HCT116 (cell line): ENCODE measurements around the gene EHF. TPM values are rescaled to one million over a fixed set of nuclear protein-coding genes. Genes with fewer than 3 reads are reported as not detected.

Experiments
- ATAC-seq: fragments of 200-7000 bp; cut with Tn5 transposase; 2 replicates; pipeline ENCODE4 v1.9.1; 2020; ENCODE audit warnings: mild to moderate bottlenecking, moderate library complexity
- BruUV-seq: library from RNA; stranded (reverse); fragments of 400-500 nt; replicated peaks from 2 replicates; lab custom pipeline; 2021; lab: Mats Ljungman, UMichigan
- CTCF ChIA-PET: fragments of 300-600 bp; sonication (Branson Sonifier 250); formaldehyde crosslinking; loops from one replicate; lab custom pipeline; 2021; ENCODE audit warnings: antibody characterized with exemption; lab: Charles Lee
- POLR2A ChIA-PET: fragments of 300-600, 350-600 bp; sonication (Branson Sonifier 250); formaldehyde crosslinking; loops from one replicate; lab custom pipeline; 2021; ENCODE audit warnings: antibody characterized with exemption; lab: Charles Lee
- RAD21 ChIA-PET, 2 experiments: fragments of 300-600 bp; sonication (Branson Sonifier 250); formaldehyde crosslinking; loops; one replicate each; lab custom pipeline; 2023; ENCODE audit warnings: low total read pairs in 2 of 2; ENCODE audit not compliant: uncharacterized antibody in 2 of 2, unreplicated experiment in 2 of 2, low non-redundant PET in 1 of 2; lab: Charles Lee
- DNase-seq: peaks from one replicate; pipeline ENCODE4 v3.0.0-alpha.2; 2010; ENCODE audit warnings: low read depth, low spot score
- H2AFZ ChIP-seq: fragments of 200-600 bp; shearing (Covaris generic), sonication (generic); 2 replicates; pipeline ENCODE4 v1.6.1; 2017; ENCODE audit warnings: low read depth, mixed run types, mixed read lengths, antibody characterized with exemption, low read length; ENCODE audit not compliant: poor library complexity, severe bottlenecking
- H3K27ac ChIP-seq: 2 replicates; pipeline ENCODE4 v1.5.1; 2012; ENCODE audit warnings: low read depth, low read length
- H3K27me3 ChIP-seq: fragments of 200-600 bp; sonication (generic); 2 replicates; pipeline ENCODE4 v1.6.1; 2016; ENCODE audit warnings: mixed run types, low read length, mixed read lengths; ENCODE audit not compliant: insufficient read depth
- H3K36me3 ChIP-seq, 2 experiments: fragments of 200-500 bp in 1 of 2; fragments of 200-600 bp in 1 of 2; sonication (Bioruptor generic) in 1 of 2; sonication (generic) in 1 of 2; 2 replicates each; pipeline versions ENCODE4 v1.5.1 to v1.6.1; 2014 to 2016; ENCODE audit warnings: low read length in 2 of 2, inconsistent platforms in 1 of 2, mixed read lengths in 1 of 2, mixed run types in 1 of 2; ENCODE audit not compliant: insufficient read depth in 2 of 2, control insufficient read depth in 1 of 2
- H3K4me1 ChIP-seq, 2 experiments: fragments of 200-600 bp in 1 of 2; sonication (generic) in 1 of 2; 2 replicates each; pipeline versions ENCODE4 v1.5.1 to v1.6.1; 2012 to 2017; ENCODE audit warnings: low read length in 2 of 2, inconsistent platforms in 1 of 2, mild to moderate bottlenecking in 1 of 2, mixed read lengths in 1 of 2, mixed run types in 1 of 2, moderate library complexity in 1 of 2; ENCODE audit not compliant: insufficient read depth in 2 of 2, control insufficient read depth in 1 of 2
- H3K4me2 ChIP-seq: fragments of 200-600 bp; sonication (generic); 2 replicates; pipeline ENCODE4 v1.6.1; 2017; ENCODE audit warnings: mixed run types, low read length, mixed read lengths
- H3K4me3 ChIP-seq, 2 experiments: fragments of 200-600 bp in 1 of 2; sonication (generic) in 1 of 2; replicated peaks in 1 of 2; 2 replicates each; pipeline ENCODE4 v1.5.1; 2011 to 2016; ENCODE audit warnings: low read length in 2 of 2, control low read depth in 1 of 2, low read depth in 1 of 2, mild to moderate bottlenecking in 1 of 2, mixed read lengths in 1 of 2, mixed run types in 1 of 2
- H3K79me2 ChIP-seq: fragments of 200-600 bp; sonication (generic); 2 replicates; pipeline ENCODE4 v1.6.1; 2017; ENCODE audit warnings: mild to moderate bottlenecking, mixed run types, low read length, moderate library complexity, mixed read lengths; ENCODE audit not compliant: insufficient read depth
- H3K9ac ChIP-seq: fragments of 200-600 bp; sonication (generic); 2 replicates; pipeline ENCODE4 v1.6.1; 2016; ENCODE audit warnings: low read length, mixed read lengths
- H3K9me2 ChIP-seq: fragments of 200-600 bp; sonication (generic), shearing (Covaris generic); 2 replicates; pipeline ENCODE4 v1.6.1; 2017; ENCODE audit warnings: mixed run types, mild to moderate bottlenecking, moderate library complexity; ENCODE audit not compliant: insufficient read depth
- H3K9me3 ChIP-seq, 2 experiments: fragments of 200-500 bp in 1 of 2; fragments of 200-600 bp in 1 of 2; sonication (Bioruptor generic) in 1 of 2; sonication (generic) in 1 of 2; 2 replicates each; pipeline ENCODE4 v1.6.1; 2014 to 2017; ENCODE audit warnings: low read length in 2 of 2, mixed read lengths in 2 of 2, inconsistent platforms in 1 of 2, low read depth in 1 of 2, mild to moderate bottlenecking in 1 of 2, mixed run types in 1 of 2, moderate library complexity in 1 of 2; ENCODE audit not compliant: control insufficient read depth in 1 of 2, insufficient read depth in 1 of 2
- H4K20me1 ChIP-seq: fragments of 200-600 bp; sonication (generic), shearing (Covaris generic); 2 replicates; pipeline ENCODE4 v1.6.1; 2017; ENCODE audit warnings: mixed run types, mild to moderate bottlenecking, moderate library complexity; ENCODE audit not compliant: insufficient read depth
- CBX3 ChIP-seq: IDR thresholded peaks from 2 replicates; pipeline ENCODE4 v1.6.1; 2012; ENCODE audit warnings: low read depth
- CTCF ChIP-seq, 3 experiments: fragments of 200-600 bp in 1 of 3; sonication (generic) in 1 of 3; IDR thresholded peaks in 2 of 3; conservative IDR thresholded peaks in 1 of 3; 2 replicates each; pipeline ENCODE4 v1.5.1; 2012 to 2017; ENCODE audit warnings: low read depth in 2 of 3, low read length in 2 of 3, antibody characterized with exemption in 1 of 3, borderline replicate concordance in 1 of 3, control low read depth in 1 of 3, mild to moderate bottlenecking in 1 of 3, mixed read lengths in 1 of 3, mixed run types in 1 of 3, moderate library complexity in 1 of 3; ENCODE audit not compliant: insufficient read depth in 1 of 3
- EGR1 ChIP-seq: IDR thresholded peaks from 2 replicates; pipeline ENCODE4 v1.6.1; 2012; ENCODE audit warnings: low read depth
- EZH2 ChIP-seq: fragments of 200-600 bp; sonication (generic); IDR thresholded peaks from 2 replicates; pipeline ENCODE4 v1.6.1; 2017; ENCODE audit warnings: antibody characterized with exemption, mixed run types
- EZH2phosphoT487 ChIP-seq: fragments of 200-600 bp; IDR thresholded peaks from 2 replicates; pipeline ENCODE4 v1.6.1; 2018; ENCODE audit warnings: antibody characterized with exemption, borderline replicate concordance
- FOSL1 ChIP-seq: IDR thresholded peaks from 2 replicates; pipeline ENCODE4 v1.6.1; 2012; ENCODE audit warnings: low read depth
- JUND ChIP-seq: IDR thresholded peaks from 2 replicates; pipeline ENCODE4 v1.6.1; 2012
- MAX ChIP-seq: IDR thresholded peaks from 2 replicates; pipeline ENCODE4 v1.6.1; 2012
- POLR2AphosphoS5 ChIP-seq: IDR thresholded peaks from 2 replicates; pipeline ENCODE4 v1.6.1; 2011; ENCODE audit warnings: mild to moderate bottlenecking, low read depth, low read length, moderate library complexity
- RAD21 ChIP-seq: IDR thresholded peaks from 2 replicates; pipeline ENCODE4 v1.6.1; 2012; ENCODE audit warnings: low read depth, mild to moderate bottlenecking
- REST ChIP-seq: IDR thresholded peaks from 2 replicates; pipeline ENCODE4 v1.6.1; 2012; ENCODE audit warnings: low read depth
- SP1 ChIP-seq: IDR thresholded peaks from 2 replicates; pipeline ENCODE4 v1.6.1; 2012; ENCODE audit warnings: low read depth
- YY1 ChIP-seq: IDR thresholded peaks from 2 replicates; pipeline ENCODE4 v1.6.1; 2011; ENCODE audit warnings: low read length, low read depth, moderate library complexity, mild to moderate bottlenecking; ENCODE audit not compliant: insufficient replicate concordance; ENCODE audit errors: extremely low read depth
- ZFX ChIP-seq: fragments of 450-650 bp; IDR thresholded peaks from 2 replicates; pipeline ENCODE4 v1.6.1; 2017
- ZNF274 ChIP-seq: fragments of 200-500 bp; sonication (Bioruptor generic); IDR thresholded peaks from 2 replicates; pipeline ENCODE4 v1.6.1; 2014; ENCODE audit warnings: mild to moderate bottlenecking, low read depth, low read length, inconsistent platforms
- intact Hi-C: fragments of 100-400 bp; cut with micrococcal nuclease; formaldehyde crosslinking; loops from 2 replicates; pipeline ENCODE4 v1.10.0; 2022
- total RNA-seq: library from RNA; stranded (reverse); gene quantifications from one replicate; pipeline ENCODE4 v1.2.1, GENCODE V29; 2021; ENCODE audit not compliant: unreplicated experiment

EHF gene
- total RNA-seq, 1 experiment from 2014 or later, result 51.5 TPM

- ChIA-PET POLR2A (no interaction called here), RAD21 (no interaction called here), CTCF (no interaction called here)
- ATAC-seq (no peak), DNase-seq (no peak)
- Histone ChIP-seq H3K79me2 (no peaks in the 10 kb centered on the region; the same call in 1 of the 2 replicates), H3K9me3 (no peaks in the 10 kb centered on the region), H4K20me1 (no peaks in the 10 kb centered on the region), H3K27ac (no peak overlapping the region), H3K4me3 (no peak overlapping the region), H3K27me3 (no peaks in the 10 kb centered on the region), H3K4me1 (peaks cover 4 to 51% of the 10 kb centered on the region in 2 experiments; a peak in 3 of 4 replicates), H3K4me2 (no peak overlapping the region), H3K36me3 (no peaks in the 10 kb centered on the region), H3K9me2 (no peaks in the 10 kb centered on the region), H2AFZ (no peak overlapping the region), H3K9ac (no peak overlapping the region)
- intact Hi-C loops, result no loop called here
- TF ChIP-seq JUND (no peak), ZFX (no peak)
- no TSS peak for BruUV-seq
Measured at GRCh38 chr11:34619062-34619516, 1.8 kb upstream of the EHF start.

GRCh38 chr11:34620202-34620601 lies 691 bp upstream of the EHF start:
- H3K9me2 ChIP-seq, result no peaks in the 10 kb centered on the region
- no peaks in the 10 kb centered on the region for H4K20me1 ChIP-seq
- intact Hi-C loops, result no loop called here
- H3K27me3 ChIP-seq, result no peaks in the 10 kb centered on the region
- H3K79me2 ChIP-seq, result peaks cover 10% of the 10 kb centered on the region
- no peak overlapping the region for H3K4me2 ChIP-seq
- peaks cover 4 to 53% of the 10 kb centered on the region in 2 experiments; a peak in 3 of 4 replicates for H3K4me1 ChIP-seq
- BruUV-seq, result no TSS peak
- no peaks in the 10 kb centered on the region for H3K36me3 ChIP-seq
- no peak overlapping the region for H3K27ac ChIP-seq
- TF ChIP-seq CBX3 (no peak), ZNF274 (no peak), FOSL1 (no peak), EZH2 (no peak), RAD21 (no peak), CTCF (IDR thresholded peaks at IDR 0.05 in 2 of 3, conservative IDR thresholded peaks at IDR 0.05 in 1 of 3; ENCODE audit: borderline replicate concordance in 1 of 3, insufficient read depth in 1 of 3, low read depth in 2 of 3, low read length in 2 of 3) (no peak), ZFX (no peak), REST (no peak), EZH2phosphoT487 (no peak), SP1 (no peak), POLR2AphosphoS5 (no peak), MAX (no peak), JUND (no peak), YY1 (no peak), EGR1 (no peak)
- TF ChIP-seq, all 23 proteins: peak for 0
- CTCF ChIA-PET, result no interaction called here
- Histone ChIP-seq H3K4me3 (no peak overlapping the region), H3K9ac (no peak overlapping the region), H3K9me3 (no peaks in the 10 kb centered on the region), H2AFZ (no peak overlapping the region)
- RAD21 ChIA-PET, result no interaction called here
- no peak for DNase-seq
- POLR2A ChIA-PET, result interaction anchor here (1.5 to 1.6 kb wide), 2 partner anchors 18 to 35 kb away, joined by 4 read pairs; no protein-coding TSS in a partner anchor
- ATAC-seq, result no peak
